Stimulated activated CD8-positive, alpha-beta memory T cell treated with anti-CD3 and anti-CD28 coated beads, Interleukin-15, amount 100 ng/mL, for 48 hours (primary cell): ENCODE data around the gene SLC16A7.

ENCODE experiments used
- DNase-seq, 2 donors: peaks; one replicate each; pipeline ENCODE4 v3.0.0-alpha.2; 2020; ENCODE audit warnings: low read depth in 2 of 2

The SLC16A7 gene

DNA sequence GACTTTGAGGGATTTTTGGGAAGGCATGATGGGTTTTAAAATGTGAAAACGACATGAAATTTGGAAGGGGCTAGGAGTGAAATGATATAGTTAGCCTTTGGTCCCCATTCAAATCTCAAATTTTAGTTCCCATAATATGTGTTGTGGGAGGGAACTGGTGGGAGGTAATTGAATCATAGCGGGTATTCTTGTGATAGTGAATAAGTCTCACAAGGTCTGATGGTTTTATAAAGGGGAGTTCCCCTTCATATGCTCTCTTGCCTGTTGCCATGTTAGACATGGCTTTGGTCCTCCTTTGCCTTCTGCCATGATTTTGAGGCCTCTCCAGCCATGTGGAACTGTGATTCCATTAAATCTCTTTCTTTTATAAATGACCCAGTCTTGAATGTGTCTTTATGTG, 72.8 kb downstream of the SLC16A7 start:
- DNase-seq, result no peak

GRCh38 chr12:59672273-59672672, 76.4 kb downstream of the SLC16A7 start:
- no peak for DNase-seq

- DNase-seq, result no peak
Observed at GRCh38 chr12:59675461-59675860, 79.6 kb downstream of the SLC16A7 start.

DNA sequence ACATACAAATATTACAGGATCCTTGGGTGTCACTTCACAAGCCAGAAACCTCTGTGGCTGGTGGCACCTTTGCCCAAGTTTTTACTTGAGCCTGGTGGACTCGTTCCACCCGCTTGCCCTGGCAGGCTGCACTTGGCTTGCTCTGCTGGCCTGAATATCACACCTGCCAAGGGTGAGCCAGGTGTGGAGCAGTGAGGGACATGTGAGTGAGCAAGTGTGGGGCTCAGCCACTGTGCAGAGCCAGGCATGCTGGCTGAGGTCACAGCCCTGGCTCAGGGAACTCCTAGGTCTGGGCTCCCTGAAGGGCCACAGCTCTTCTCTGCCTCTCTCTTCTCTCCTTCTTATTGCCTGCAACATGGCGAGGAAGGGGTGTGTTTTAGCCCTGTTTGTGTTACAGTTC, 82.0 kb downstream of the SLC16A7 start:
- DNase-seq, result no peak

- no peak for DNase-seq
Observed at GRCh38 chr12:59678759-59679411, 83.1 kb downstream of the SLC16A7 start.

DNA sequence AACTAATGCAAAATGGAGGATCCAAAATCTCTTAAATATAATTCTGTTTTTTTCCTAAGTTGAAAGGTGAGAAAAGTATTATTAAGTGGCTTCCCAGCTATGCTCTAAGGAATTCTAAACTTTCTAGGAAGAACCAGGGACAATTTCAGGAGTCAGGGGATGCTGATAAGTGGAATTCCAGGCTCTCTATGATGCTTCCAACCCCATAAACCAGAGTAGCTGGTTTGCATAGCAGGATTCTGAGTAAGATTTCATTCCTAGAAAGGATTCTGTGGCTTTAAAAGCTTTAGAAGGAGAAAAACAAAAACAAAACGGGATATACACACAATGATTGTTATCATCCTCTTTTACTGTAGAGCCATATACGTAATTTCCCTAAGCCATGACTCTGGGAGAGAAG, 93.9 kb downstream of the SLC16A7 start:
- no peak for DNase-seq

DNA sequence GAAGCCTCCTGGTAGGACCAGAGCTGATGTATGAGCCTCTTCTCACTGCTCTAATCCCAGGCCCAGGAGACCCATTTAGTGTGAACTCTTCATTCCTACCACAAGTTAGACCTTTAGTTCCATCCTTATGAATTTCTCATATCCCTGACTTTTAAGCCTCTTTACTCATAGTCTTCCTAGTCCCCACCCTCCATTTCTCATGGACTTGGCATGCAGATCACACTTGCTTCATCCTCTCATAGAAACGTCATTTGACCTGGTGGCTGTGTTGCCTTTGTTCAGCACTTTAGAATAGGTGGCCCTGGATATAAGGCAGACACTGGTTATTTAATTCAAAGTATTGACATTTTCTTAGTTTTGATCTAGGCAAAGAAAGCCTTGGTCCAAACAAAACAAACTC, 99.5 kb downstream of the SLC16A7 start:
- DNase-seq, result no peak

GRCh38 chr12:59698600-59698999, 102.8 kb downstream of the SLC16A7 start:
- no peak for DNase-seq

DNA sequence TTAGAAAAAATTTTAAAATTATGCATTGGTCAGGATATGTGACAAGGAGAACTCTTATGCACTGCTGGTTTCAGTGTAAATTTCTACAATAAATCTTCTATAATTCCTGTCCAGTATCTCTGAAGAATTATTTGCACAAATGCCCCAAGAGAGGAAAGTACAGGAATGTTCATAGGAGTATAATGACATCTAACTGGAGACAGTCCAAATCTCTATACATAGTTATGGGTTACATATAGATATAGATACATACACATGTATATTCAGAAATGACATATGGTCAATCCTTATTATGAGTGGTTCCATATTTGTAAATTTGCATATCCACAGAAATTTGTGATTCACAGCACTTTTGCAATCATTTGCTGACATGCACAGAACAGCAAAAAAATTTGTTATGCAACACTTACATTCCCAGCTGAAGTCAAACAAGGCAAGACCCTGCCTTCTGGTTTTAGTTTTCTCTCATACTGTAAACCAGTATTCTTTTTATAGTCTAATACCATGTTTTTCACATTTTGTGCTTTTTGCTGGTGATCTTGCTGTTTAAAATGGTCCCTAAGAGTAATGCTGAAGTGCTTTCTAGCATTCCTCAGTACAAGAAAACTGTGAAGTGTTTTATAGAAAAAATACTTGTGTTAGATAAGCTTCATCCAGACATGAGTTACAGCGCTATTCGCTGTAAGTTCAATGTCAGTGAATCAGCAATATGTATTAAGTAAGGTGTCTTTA, 103.8 kb downstream of the SLC16A7 start:
- no peak for DNase-seq

DNA sequence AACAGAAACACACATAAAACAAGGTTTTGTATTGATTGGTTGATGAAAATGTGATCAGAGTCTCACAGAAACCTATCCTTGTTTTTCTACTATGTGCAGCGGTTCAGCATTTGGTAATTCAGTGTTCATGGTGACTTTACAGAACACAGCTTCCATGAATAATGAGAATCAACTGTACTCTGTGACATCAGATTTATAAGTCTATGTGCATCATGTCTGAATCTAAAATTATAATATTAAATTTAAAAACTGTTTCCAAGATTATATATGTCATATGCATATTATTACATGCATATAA, 104.3 kb downstream of the SLC16A7 start:
- no peak for DNase-seq

DNA sequence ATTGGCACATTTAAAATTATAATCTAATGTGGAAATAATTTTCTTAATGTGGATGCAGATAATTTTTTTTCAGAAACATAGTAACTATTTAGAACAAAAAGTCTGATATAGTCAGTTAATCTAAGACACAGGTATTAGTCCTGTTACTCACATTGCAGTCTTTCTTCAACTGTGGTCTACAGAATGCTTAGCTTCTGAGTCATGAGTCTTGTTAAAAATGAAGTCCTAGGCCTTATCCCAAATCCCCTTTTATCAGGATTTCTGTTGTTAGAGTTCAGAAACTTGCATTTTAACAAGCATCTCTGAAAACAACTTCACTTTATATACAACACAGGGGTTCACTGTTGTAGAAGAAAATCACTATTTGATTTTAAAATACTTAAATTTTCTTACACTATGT, 112.2 kb downstream of the SLC16A7 start:
- no peak for DNase-seq

DNA sequence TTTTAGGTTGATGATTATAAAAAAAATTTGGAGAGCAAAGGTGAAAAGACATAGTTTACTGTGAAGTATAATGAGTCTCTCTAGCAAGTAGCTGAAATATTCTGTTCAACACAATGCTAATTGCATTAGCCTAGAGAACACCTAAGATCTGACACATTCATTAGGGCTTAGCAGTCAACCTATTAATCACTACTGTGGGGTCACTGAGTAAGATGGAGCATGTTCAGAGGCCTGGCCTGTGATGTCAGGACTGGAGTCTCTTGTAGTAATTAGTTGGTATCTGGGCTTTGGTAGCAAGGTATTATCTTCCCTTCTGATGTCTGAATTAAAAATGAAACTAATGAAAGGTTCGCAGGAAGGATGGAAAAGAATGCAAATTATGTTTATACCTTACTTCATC, 112.7 kb downstream of the SLC16A7 start:
- no peak for DNase-seq

DNA sequence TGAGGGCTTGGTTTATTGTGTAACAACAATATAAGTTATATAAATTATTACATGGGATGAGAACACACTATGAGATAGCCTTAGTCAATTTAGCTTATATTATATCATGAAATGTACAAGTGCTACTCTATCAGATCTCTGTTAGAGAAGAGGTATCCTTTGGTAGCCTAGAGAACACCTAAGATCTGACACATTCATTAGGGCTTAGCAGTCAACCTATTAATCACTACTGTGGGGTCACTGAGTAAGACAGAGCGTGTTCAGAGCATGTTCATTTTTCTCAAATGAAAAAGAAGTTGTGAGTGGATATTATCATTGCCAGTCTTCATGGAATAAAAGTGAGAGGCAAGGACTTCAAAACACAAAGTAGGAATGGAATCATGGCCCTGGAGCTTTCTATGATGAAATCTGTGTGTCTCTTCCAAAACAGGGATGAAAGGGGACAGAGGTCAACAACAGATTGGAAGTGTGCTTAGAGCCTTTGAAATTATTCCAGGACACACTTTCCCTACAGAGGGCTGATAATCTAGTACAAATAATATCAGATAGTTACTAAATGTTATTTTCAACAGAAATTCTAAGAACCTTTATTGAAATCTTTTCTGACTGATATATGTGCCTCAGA, 114.3 kb downstream of the SLC16A7 start:
- DNase-seq, result no peak

- DNase-seq, result no peak
Observed at GRCh38 chr12:59710964-59711363, 115.1 kb downstream of the SLC16A7 start.

DNA sequence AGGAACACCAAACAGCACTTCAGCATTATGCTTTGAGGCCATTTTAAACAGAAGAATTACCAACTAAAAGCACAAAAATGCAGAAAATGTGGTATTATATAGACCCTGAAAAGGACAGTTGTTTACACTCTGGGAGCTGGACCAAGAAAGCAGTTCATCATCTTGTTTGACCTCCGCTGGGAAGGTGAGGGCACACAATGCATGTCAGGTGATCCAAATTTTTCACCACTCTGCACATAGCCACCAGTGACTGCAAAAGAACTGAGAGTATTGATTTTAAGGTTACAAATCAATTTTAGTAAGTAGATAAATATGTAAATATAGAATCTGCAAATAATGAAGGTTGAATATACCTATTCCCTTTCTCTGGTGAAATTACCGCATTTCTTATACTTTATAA, 119.6 kb downstream of the SLC16A7 start:
- no peak for DNase-seq

DNA sequence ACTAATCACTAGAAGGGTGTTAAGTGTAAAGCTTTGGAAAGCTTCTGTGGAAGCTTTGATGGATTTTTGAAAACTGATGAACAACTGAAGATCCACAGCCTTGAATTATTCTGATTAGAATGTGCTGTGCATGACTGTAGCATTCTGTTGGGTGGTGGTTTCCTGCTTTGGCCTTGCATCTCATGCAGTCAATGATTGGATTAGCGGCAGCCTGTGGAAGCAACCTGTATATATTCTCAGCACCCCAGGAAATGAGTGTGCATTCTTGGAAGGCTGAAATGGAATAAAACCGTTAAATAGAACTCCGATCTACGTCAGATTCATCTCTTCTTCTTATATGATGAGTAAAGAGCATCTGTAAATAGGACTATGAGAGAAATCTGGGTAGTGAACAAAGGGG, 120.2 kb downstream of the SLC16A7 start:
- DNase-seq, result no peak

DNA sequence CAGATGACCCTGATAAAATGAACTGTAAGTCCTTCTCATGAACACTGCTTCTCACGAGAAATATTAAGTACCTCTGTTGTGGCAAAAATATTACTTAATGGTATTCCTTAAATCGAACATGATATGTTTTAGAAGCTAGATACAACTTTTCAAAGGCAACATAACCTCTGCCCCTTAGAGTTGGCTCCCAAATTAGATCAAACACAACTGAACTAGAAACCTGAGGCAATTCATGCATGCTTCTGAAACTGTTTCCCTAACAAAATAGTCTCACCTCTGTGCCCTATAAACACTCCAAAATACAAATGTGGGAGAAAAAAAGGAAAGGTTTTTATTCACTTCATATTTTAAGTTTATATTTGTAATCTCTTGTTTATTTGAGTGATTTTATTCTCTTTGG, 121.6 kb downstream of the SLC16A7 start:
- DNase-seq, result no peak

DNA sequence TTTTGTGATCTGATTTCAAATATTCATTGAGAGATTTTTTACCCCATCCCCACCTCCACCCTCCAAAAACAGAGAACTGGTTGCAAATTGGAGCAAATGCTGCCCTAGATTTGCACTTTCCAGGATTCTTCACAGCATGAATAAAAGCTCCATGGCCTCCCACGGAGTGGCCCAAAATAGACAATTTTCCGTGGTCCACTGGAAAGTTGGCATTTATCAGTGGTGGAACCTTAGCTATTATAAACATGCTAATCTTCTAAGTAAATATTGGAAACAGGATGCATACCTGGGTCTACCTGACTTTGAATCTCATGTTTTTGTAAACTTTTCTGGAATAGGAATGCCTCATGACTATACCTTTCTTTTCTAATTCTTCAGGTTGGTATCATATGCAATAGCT, 123.9 kb downstream of the SLC16A7 start:
- DNase-seq, result no peak

- no peak for DNase-seq
Observed at GRCh38 chr12:59723520-59723919, 127.7 kb downstream of the SLC16A7 start.

DNA sequence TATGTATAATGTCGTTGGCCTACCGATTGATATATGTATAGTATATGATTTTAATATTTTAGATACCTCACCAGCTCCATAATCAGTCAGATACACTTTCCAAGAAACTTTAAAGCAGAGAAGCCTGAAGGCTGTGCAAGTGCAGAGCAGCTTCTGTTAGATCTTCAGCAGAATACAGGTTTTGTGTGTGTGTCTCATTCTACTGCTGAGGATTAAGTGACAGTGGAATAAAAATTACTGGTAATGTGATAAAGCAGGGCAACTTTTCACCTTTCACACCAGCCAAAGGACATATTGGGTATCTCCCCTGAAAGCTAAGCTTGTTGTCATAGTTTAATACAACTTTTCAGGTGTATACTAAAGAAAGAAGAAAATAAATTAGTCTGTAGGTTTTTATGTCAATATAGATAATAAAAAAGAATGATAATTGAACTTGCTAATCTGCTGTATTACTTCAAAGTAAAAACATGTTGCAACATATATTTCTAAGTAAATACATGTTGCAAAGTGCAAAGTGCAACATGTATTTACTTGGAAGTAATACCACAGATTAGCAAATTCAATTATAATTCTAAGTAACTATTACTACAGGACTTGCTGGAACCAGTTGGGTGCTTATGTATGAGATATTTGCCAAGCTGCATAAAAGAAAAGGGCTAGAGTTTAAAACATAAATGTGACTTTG, 128.3 kb downstream of the SLC16A7 start:
- DNase-seq, result no peak

- no peak for DNase-seq
Observed at GRCh38 chr12:59733200-59733599, 137.4 kb downstream of the SLC16A7 start.

GRCh38 chr12:59734371-59734770, 138.5 kb downstream of the SLC16A7 start:
- DNase-seq, result no peak

- no peak for DNase-seq
Observed at GRCh38 chr12:59735231-59735630, 139.4 kb downstream of the SLC16A7 start.
